GM21723 (cell line): ENCODE measurements around the gene GRM7.

Source experiments
- ATAC-seq: cut with Tn5 transposase; IDR thresholded peaks from one replicate; pipeline ENCODE4 v1.9.1; 2021; ENCODE audit warnings: mild to moderate bottlenecking, moderate library complexity; ENCODE audit not compliant: unreplicated experiment

Gene GRM7

GRCh38 chr3:7469866-7470265, 609.0 kb downstream of the GRM7 start:
- ATAC-seq = no peak

GRCh38 chr3:7484636-7485035, 623.7 kb downstream of the GRM7 start:
- no peak for ATAC-seq

GRCh38 chr3:7487763-7488162, 626.8 kb downstream of the GRM7 start:
- ATAC-seq = no peak

- ATAC-seq = no peak
Measured at GRCh38 chr3:7489417-7489816, 628.5 kb downstream of the GRM7 start.

- ATAC-seq = no peak
Measured at GRCh38 chr3:7498715-7499114, 637.8 kb downstream of the GRM7 start.

- ATAC-seq = no peak
Measured at GRCh38 chr3:7503431-7503830, 642.5 kb downstream of the GRM7 start.

- no peak for ATAC-seq
Measured at GRCh38 chr3:7504886-7505775, 644.2 kb downstream of the GRM7 start.

GRCh38 chr3:7506606-7507180, 645.8 kb downstream of the GRM7 start:
- ATAC-seq = no peak

- ATAC-seq = no peak
Measured at GRCh38 chr3:7508821-7509220, 647.9 kb downstream of the GRM7 start.

GRCh38 chr3:7512048-7512447, 651.1 kb downstream of the GRM7 start:
- no peak for ATAC-seq

GRCh38 chr3:7518026-7518425, 657.1 kb downstream of the GRM7 start:
- ATAC-seq = no peak

GRCh38 chr3:7518456-7518855, 657.5 kb downstream of the GRM7 start:
- ATAC-seq = no peak

- ATAC-seq = no peak
Measured at GRCh38 chr3:7520059-7520458, 659.1 kb downstream of the GRM7 start.

GRCh38 chr3:7520593-7520992, 659.7 kb downstream of the GRM7 start:
- ATAC-seq = no peak

- ATAC-seq = no peak
Measured at GRCh38 chr3:7536510-7536909, 675.6 kb downstream of the GRM7 start.

- no peak for ATAC-seq
Measured at GRCh38 chr3:7536921-7537320, 676.0 kb downstream of the GRM7 start.

- ATAC-seq = no peak
Measured at GRCh38 chr3:7543294-7543880, 682.5 kb downstream of the GRM7 start.

- no peak for ATAC-seq
Measured at GRCh38 chr3:7545334-7545733, 684.4 kb downstream of the GRM7 start.

- no peak for ATAC-seq
Measured at GRCh38 chr3:7546253-7546652, 685.3 kb downstream of the GRM7 start.

- ATAC-seq = no peak
Measured at GRCh38 chr3:7547826-7548225, 686.9 kb downstream of the GRM7 start.

- ATAC-seq = no peak
Measured at GRCh38 chr3:7562892-7563291, 702.0 kb downstream of the GRM7 start.

- no peak for ATAC-seq
Measured at GRCh38 chr3:7565574-7565973, 704.7 kb downstream of the GRM7 start.
